Retina (tissue), 1 donor: Measurements from ENCODE around the gene PPP1R14D.
"Not testable (repeated sequence)": the region's sequence is repeated elsewhere in the genome, so short reads cannot be mapped to it uniquely, and the experiment has no call there.

Experiments used
- DNase-seq: peaks from one replicate; pipeline ENCODE4 v3.0.0-alpha.2; 2016

Gene PPP1R14D, protein sequence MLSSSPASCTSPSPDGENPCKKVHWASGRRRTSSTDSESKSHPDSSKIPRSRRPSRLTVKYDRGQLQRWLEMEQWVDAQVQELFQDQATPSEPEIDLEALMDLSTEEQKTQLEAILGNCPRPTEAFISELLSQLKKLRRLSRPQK

GRCh38 chr15:40828447-40829036 lies at the start of gene PPP1R14D:
Gene PPP1R14D (minus strand): TSS chr15:40828708. CDS start chr15:40828641, 67 bp downstream.
- DNase-seq = no peak

- no peak for DNase-seq
Observed at GRCh38 chr15:40877694-40878093, 49.2 kb upstream of the PPP1R14D start.

GRCh38 chr15:40875991-40876730 lies 47.7 kb upstream of the PPP1R14D start:
- no peak for DNase-seq

DNA sequence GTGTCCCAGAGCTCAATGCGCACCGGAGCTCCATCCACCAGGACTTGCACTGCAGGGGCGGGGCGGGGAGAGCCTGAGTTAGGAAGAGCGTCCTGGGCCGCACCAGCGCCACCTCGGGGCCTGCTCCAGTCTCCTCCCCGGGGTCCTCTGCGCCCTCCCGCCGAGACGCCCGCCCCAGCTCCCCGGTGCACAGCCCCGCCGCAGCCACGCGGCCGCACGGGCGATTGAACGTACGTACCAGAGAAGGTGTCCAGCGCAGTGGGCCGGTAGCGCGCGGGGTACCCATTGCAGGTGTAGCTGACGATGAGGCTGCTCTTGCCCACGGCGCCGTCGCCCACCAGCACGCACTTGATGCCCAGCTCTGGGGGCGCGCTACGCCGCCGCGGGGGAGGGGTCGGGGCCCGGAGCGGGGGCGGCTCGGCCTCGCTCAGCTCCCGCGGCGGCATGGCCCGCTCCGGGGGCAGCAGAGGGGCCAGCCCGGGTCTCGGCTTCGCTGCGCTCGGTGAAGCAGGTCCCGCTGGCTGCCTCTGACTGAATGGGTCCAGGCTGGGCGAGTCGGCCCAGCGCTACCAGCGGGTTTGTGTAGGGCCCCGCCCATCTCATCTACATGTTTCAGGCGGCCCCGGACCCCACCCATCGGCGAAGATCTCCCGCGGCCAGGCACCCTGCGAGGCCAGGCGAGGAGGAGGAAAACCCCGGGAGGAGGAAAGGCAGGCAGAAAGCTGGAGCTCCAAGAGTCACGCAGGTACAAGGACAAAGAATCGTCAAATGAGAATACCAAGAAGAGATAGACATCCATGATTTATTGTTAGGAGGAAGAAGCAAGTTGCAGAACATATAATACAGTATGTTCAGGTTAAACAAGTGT lies 45.4 kb upstream of the PPP1R14D start, which contains the start of gene RHOV:
Gene RHOV (minus strand): TSS at position 541 of the 868 bp plus-strand sequence. CDS start 95 bp downstream, at position 446.
- peak; percentile 73 for DNase-seq

GRCh38 chr15:40872791-40873693 lies 44.5 kb upstream of the PPP1R14D start:
- peak; percentile 21 for DNase-seq

- no peak for DNase-seq
Observed at GRCh38 chr15:40871749-40872617, 43.5 kb upstream of the PPP1R14D start.

GRCh38 chr15:40870716-40871115 lies 42.2 kb upstream of the PPP1R14D start:
- DNase-seq = no peak

DNA sequence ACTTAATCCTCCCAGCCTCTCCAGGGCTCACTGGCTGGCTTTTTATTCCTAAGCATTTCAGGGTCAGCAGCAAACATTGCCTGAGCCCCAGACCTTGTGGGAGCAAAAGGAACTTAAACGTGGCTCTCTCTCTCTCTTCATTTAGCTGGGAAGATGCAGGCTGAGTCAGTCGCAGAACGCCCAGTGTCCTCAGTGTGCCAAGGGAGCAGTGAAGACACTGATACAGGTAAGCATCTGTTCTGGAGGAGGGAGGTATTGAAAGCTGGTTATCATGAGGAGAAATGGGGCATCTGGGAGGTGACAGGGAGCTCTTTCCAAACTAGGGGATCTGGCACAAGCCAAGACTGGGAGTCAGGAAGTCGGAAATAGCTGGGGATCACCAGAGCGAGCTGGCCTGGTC lies 41.2 kb upstream of the PPP1R14D start:
- no peak for DNase-seq

- DNase-seq = no peak
Observed at GRCh38 chr15:40867199-40867598, 38.7 kb upstream of the PPP1R14D start.

GRCh38 chr15:40863660-40864270 lies 35.3 kb upstream of the PPP1R14D start:
- no peak for DNase-seq

DNA sequence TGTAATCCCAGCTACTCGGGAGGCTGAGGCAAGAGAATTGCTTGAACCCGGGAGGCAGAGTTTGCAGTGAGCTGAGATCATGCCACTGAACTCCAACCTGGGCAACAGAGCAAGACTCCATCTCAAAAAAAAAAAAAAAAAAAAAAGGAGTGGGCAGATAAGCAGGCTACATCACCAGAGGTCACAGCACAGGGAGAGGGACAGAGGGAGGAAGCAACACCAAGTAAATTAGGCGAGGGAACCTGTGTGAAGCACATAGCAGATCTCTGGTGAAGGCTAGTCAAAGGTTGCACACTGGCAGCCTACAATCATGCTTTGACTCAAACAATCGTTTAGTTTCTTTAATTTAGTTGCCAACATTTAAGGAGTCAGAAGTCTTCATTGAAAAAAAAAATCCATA lies 32.6 kb upstream of the PPP1R14D start:
- DNase-seq = not testable (repeated sequence)

- peak; percentile 77 for DNase-seq
Observed at GRCh38 chr15:40859206-40859851, 30.8 kb upstream of the PPP1R14D start.

GRCh38 chr15:40858706-40859105 lies 30.2 kb upstream of the PPP1R14D start:
- no peak for DNase-seq

DNA sequence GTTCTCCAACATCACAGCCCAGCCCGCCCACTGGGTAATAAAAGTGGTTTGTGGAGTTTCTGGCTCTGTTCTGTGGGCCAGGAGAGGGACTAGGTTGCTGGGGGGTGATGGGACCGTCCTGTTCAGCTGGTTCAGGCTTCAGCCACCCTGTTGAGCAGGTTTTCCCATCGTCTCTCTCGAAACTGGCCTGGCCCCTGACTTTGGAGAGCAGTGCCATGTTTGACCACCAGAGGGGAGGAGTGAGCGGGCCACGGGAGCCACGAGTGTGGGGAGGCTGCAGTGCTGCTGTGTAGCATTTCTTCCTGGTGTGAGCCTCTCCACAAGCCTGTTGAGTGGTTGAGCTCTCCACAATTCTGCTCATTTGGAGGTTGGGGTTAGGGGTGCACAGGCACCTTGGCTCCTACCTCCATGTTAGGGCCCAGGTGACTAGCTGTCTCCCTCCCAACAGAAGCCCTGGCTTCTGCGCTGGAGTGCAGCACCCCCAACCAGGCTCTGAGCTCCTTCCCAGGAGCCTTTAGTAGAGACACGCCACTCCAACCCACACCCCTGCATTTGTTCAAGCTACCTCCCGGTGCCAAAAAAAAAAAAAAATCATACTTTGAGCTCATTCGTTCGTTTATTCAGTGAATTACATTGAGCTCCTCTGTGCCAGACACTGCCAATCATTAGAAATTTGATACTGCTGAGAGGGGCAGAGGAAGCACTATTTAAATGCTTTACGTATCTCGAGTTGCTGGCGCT lies 29.3 kb upstream of the PPP1R14D start:
- peak; percentile 82 for DNase-seq

DNA sequence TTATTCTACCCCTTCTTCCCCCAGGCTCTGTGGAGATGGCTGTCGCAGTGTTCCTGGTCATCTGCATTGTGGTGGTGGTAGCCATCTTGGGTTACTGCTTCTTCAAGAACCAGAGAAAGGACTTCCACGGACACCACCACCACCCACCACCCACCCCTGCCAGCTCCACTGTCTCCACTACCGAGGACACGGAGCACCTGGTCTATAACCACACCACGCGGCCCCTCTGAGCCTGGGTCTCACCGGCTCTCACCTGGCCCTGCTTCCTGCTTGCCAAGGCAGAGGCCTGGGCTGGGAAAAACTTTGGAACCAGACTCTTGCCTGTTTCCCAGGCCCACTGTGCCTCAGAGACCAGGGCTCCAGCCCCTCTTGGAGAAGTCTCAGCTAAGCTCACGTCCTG lies 28.2 kb upstream of the PPP1R14D start:
- DNase-seq = no peak

- no peak for DNase-seq
Observed at GRCh38 chr15:40855706-40856234, 27.3 kb upstream of the PPP1R14D start.

DNA sequence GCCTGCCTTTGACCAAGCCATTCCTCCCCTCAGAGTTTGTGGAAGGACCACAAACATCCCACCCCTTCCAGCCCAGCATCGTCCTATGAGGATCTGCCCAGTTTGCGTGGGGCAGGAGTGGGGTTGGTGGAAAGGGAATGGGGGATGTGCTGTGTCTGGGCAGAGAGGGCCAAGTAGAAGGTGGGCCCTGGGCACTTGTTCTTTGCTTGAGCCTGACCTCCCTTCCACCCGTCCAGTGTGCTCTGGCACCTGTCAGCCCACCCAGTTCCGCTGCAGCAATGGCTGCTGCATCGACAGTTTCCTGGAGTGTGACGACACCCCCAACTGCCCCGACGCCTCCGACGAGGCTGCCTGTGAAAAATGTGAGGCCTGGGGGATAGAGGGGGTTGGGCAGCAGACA lies 25.7 kb upstream of the PPP1R14D start:
- no peak for DNase-seq

- DNase-seq = no peak
Observed at GRCh38 chr15:40853241-40853890, 24.9 kb upstream of the PPP1R14D start.
